A673 (cell line): ENCODE data around the gene NKD1. TPM values are rescaled to one million over a fixed set of nuclear protein-coding genes. Genes with fewer than 3 reads are reported as not detected.

Experiments used
- BruUV-seq: library from RNA; stranded (reverse); fragments of 400-500 nt; replicated peaks from 2 replicates; lab custom pipeline; 2021; lab: Mats Ljungman, UMichigan
- CTCF ChIA-PET: fragments of 300-600 bp; sonication (Branson Sonifier 250); formaldehyde crosslinking; loops from one replicate; lab custom pipeline; 2022; ENCODE audit warnings: antibody characterized with exemption; lab: Charles Lee
- POLR2A ChIA-PET: fragments of 300-600 bp; sonication (Branson Sonifier 250); formaldehyde crosslinking; loops from one replicate; lab custom pipeline; 2022; ENCODE audit warnings: antibody characterized with exemption; ENCODE audit not compliant: low non-redundant PET; lab: Charles Lee
- DNase-seq: peaks from one replicate; pipeline ENCODE4 v3.0.0-alpha.2; 2015; ENCODE audit warnings: low spot score
- H3K27ac ChIP-seq: fragments of 200-600 bp; sonication (generic); 2 replicates; pipeline ENCODE4 v1.5.1; 2016; ENCODE audit warnings: mixed run types, low read depth, mild to moderate bottlenecking, mixed read lengths, antibody characterized with exemption, low read length; ENCODE audit not compliant: poor library complexity, severe bottlenecking
- H3K27me3 ChIP-seq: fragments of 200-600 bp; sonication (generic); replicated peaks from 2 replicates; pipeline ENCODE4 v1.6.1; 2017; ENCODE audit warnings: mixed run types, low read depth, mild to moderate bottlenecking, mixed read lengths, antibody characterized with exemption, low read length; ENCODE audit not compliant: insufficient read depth, poor library complexity
- H3K36me3 ChIP-seq: fragments of 200-600 bp; sonication (generic); 2 replicates; pipeline ENCODE4 v1.6.1; 2016; ENCODE audit warnings: mixed run types, mild to moderate bottlenecking, mixed read lengths, antibody characterized with exemption, low read length; ENCODE audit not compliant: insufficient read depth, poor library complexity, severe bottlenecking
- H3K4me1 ChIP-seq: fragments of 200-600 bp; sonication (generic); 2 replicates; pipeline ENCODE4 v1.6.1; 2017; ENCODE audit warnings: mixed run types, mild to moderate bottlenecking, mixed read lengths, antibody characterized with exemption, low read length; ENCODE audit not compliant: insufficient read depth, poor library complexity, severe bottlenecking
- H3K4me3 ChIP-seq: fragments of 200-600 bp; sonication (generic); 2 replicates; pipeline ENCODE4 v1.5.1; 2016; ENCODE audit warnings: low read depth, mixed run types, mild to moderate bottlenecking, mixed read lengths, low read length; ENCODE audit not compliant: poor library complexity, severe bottlenecking
- H3K9me3 ChIP-seq: fragments of 200-600 bp; sonication (generic); 2 replicates; pipeline ENCODE4 v1.6.1; 2016; ENCODE audit warnings: mixed run types, low read depth, mild to moderate bottlenecking, mixed read lengths, antibody characterized with exemption, low read length; ENCODE audit not compliant: poor library complexity, severe bottlenecking
- CTCF ChIP-seq: fragments of 300-800, 200-600 bp; sonication (generic); conservative IDR thresholded peaks from 2 replicates; pipeline ENCODE4 v1.5.1; 2017; ENCODE audit warnings: low read depth, mild to moderate bottlenecking, antibody characterized with exemption, low read length, moderate library complexity, mixed read lengths
- EZH2 ChIP-seq: fragments of 200-600 bp; sonication (generic); IDR thresholded peaks from 2 replicates; pipeline ENCODE4 v1.6.1; 2017; ENCODE audit warnings: borderline replicate concordance, low read depth, mild to moderate bottlenecking, mixed read lengths, antibody characterized with exemption, low read length; ENCODE audit not compliant: poor library complexity, severe bottlenecking
- intact Hi-C: fragments of 100-400 bp; cut with micrococcal nuclease; formaldehyde crosslinking; loops from one replicate; pipeline ENCODE4 v1.10.0; 2022; ENCODE audit not compliant: unreplicated experiment
- total RNA-seq: library from RNA; stranded (reverse); gene quantifications from 2 replicates; pipeline ENCODE4 v1.2.3, GENCODE V29; 2021

NKD1 gene
- total RNA-seq, 1 experiment from 2014 or later: 1.1 TPM

GRCh38 chr16:50685462-50686063 lies 137.4 kb downstream of the NKD1 start:
- no TSS peak for BruUV-seq
- ChIA-PET CTCF (interaction anchor here (1.2 kb wide), 1 partner anchor 8 kb away, joined by 6 read pairs; no protein-coding TSS in a partner anchor), POLR2A (no interaction called here)

GRCh38 chr16:50688083-50688482 lies 139.9 kb downstream of the NKD1 start:
- no TSS peak for BruUV-seq
- H3K4me3 ChIP-seq: no peak overlapping the region
- no peak overlapping the region for H3K27ac ChIP-seq
- peaks cover 23% of the 10 kb centered on the region for H3K27me3 ChIP-seq
- H3K4me1 ChIP-seq: no peaks in the 10 kb centered on the region
- H3K9me3 ChIP-seq: no peaks in the 10 kb centered on the region
- ChIA-PET CTCF (no interaction called here), POLR2A (no interaction called here)
- H3K36me3 ChIP-seq: no peaks in the 10 kb centered on the region
- intact Hi-C loops: no loop called here
- no peak for DNase-seq
- TF ChIP-seq EZH2 (no peak), CTCF (no peak)

More at GRCh38 chr16:50685462-50686063, 137.4 kb downstream of the NKD1 start:
- intact Hi-C loops: no loop called here
- no peak overlapping the region for H3K27ac ChIP-seq
- H3K27me3 ChIP-seq: peaks cover 8% of the 10 kb centered on the region
- H3K4me1 ChIP-seq: no peaks in the 10 kb centered on the region
- H3K9me3 ChIP-seq: no peaks in the 10 kb centered on the region
- H3K36me3 ChIP-seq: no peaks in the 10 kb centered on the region
- no peak overlapping the region for H3K4me3 ChIP-seq
- TF ChIP-seq CTCF: no peak
- no peak for TF ChIP-seq EZH2
- no peak for DNase-seq

- no peak overlapping the region for H3K4me3 ChIP-seq
- H3K4me1 ChIP-seq: no peaks in the 10 kb centered on the region
- BruUV-seq: no TSS peak
- ChIA-PET POLR2A (no interaction called here), CTCF (no interaction called here)
- H3K27me3 ChIP-seq: peaks cover 30% of the 10 kb centered on the region
- TF ChIP-seq EZH2: no peak
- TF ChIP-seq CTCF: no peak
- no peaks in the 10 kb centered on the region for H3K36me3 ChIP-seq
- H3K27ac ChIP-seq: no peak overlapping the region
- no peak for DNase-seq
- intact Hi-C loops: no loop called here
- H3K9me3 ChIP-seq: no peaks in the 10 kb centered on the region
These were observed 140.7 kb downstream of the NKD1 start for GRCh38 chr16:50688867-50689266.
